GM18520 (cell line): ENCODE results near the gene RHBDL1.

ENCODE experiments used
- ATAC-seq: cut with Tn5 transposase; IDR thresholded peaks from one replicate; pipeline ENCODE4 v1.9.1; 2021; ENCODE audit not compliant: unreplicated experiment

RHBDL1 gene

DNA sequence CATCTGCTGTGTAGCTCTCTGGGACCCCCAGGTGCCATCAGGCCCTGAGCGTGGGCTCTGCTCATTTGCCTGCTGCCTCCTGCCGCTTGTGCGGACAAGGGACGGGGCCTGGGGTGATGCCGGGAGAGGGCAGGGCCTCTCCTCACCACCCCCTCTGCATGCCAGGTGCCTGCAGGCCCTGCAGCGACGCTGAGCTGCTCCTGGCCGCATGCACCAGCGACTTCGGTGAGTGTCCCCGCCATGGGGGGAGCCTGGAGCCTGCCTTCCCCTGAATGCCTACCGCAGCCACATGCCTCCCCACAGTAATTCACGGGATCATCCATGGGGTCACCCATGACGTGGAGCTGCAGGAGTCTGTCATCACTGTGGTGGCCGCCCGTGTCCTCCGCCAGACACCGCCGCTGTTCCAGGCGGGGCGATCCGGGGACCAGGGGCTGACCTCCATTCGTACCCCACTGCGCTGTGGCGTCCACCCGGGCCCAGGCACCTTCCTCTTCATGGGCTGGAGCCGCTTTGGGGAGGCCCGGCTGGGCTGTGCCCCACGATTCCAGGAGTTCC is 41.4 kb downstream of the RHBDL1 start:
- no peak for ATAC-seq

DNA sequence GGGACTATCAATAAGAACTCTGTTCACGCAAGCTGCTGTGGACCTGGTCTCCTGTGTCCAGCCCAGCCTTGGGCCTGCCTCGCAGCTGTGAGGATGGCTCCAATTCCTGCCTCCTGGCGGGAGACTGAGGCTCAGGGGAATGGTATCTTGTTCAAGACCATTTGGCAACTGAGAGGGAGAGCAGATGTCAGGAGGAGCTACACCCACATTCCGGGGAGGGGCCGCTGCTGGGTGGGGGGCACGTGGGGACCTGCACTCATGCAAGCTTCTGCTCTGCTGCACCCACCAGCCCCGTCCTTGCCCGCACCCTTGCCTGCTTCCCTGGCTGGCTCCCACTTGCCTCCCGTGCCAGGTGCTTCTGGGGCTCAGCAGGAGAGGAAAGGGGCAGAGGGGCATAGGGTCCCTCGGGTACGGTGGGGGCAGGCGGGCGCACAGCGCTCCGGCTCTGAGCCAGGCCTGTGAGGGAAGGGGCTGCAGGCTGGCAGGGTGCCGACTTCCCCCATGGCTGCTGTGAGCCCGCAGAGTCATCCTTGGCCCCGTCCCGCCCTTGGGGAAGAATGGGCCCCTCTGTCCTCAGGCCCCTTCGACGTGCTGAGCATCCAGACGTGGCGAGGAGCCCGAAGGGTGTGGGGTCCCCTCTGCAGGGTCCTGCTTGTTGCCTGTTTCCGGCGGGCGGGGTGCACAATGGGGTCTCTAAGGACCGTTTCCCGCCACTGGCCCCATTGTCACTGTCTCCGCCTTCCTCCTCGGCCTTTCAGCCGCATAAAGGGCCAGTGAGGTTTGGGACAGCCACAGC is 42.2 kb downstream of the RHBDL1 start:
- no peak for ATAC-seq

DNA sequence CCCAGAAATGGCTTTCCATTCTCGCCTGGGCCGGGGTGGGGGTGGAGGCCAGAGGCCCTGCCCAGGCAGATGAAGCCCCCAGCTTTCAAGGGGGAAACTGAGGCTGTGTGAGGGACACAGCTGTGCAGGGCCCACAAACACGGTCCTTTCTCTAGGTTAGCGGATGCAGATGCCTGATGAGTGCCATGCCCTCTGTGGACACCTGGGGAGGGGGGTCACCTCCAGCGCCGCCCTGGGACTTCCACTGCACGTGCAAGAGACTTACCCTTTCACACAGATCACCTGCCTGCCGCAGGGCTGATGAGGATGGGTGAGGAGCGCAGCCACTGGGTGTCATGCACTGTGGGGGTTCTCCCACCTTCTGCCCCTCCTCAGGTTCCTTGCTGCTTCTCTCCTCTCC is 42.9 kb downstream of the RHBDL1 start:
- no peak for ATAC-seq

DNA sequence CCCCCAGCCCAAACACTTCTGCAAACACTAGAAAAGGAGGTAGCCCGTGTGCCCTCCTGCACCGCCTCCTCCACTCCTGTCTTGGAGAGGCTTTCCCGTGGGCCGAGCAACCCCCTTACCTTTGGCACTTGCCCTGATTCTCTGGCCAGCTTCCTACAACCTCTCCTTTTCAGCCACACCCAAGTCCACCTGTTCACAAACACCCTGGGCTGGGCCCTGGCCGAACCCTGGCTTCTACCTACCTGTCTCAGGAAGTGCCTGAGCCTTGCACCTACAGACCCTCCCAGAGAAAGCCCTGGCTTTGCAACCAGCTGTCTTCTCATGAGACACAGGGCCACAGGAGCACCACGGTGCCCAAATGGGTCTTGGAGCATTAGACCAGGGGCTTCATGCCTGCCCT is 43.5 kb downstream of the RHBDL1 start:
- ATAC-seq = no peak

DNA sequence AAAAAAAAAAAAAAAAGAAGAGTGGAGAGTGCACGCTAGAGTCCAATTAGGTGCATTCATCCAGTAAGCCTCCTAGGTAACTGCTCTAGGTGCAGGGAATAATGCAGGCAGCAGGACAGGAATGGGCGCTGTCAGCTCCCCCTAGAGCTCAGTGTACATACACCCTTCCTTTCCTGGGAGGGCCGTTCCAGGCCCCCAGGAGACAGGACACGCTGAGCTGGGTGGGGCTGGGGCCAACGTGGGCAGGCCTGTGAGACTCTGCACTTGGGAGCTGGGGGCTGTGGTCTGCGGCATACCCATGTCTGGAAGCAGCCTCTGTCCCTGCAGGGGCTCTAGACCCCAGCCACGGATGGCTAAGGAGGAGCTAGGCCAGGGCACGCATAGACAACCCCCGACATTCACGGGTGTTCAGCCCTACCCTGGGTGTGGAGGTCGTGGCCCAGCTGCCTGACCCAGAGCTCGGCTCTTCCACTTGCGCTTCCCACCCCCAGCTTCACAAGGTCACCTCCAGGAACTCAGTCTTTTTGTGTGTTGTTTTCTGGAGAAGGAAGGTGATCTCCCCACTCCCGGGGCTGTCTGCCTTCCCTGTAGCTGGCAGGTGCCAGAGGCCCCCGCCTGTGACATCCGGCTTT is 44.5 kb downstream of the RHBDL1 start:
- ATAC-seq = no peak

DNA sequence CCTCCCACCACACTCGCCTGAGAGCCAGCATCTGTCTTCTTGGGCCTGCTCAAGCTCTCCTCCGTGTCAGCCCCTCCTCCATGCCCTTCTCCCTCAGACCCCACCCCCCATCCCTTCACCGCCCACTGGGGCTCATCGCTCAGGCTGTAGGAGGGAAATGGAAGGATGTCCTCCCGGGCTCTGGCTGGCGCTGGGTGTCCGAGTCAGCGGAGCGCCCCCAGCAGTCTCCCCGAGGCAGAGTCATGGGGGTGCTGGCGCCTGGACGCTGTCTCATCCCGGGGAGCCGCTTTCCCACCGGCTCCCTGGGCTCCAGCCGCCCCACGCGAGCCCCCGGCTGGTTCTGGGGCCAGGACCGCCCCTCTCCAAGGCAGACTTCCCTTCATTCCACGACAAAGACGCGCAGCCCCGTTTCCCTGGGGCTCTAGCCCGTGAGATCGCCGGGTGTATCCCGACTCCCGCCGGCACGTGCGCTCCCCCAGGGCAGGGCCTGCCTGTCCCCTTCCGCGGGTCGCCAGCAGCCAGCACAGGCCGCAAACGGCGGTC is 45.0 kb downstream of the RHBDL1 start:
- ATAC-seq = no peak

- ATAC-seq = peak; percentile 74
Measured at GRCh38 chr16:720990-721764, 45.7 kb downstream of the RHBDL1 start, which contains the start of gene ANTKMT. Gene ANTKMT (plus strand): TSS chr16:721146. CDS start chr16:721275, 129 bp downstream.

DNA sequence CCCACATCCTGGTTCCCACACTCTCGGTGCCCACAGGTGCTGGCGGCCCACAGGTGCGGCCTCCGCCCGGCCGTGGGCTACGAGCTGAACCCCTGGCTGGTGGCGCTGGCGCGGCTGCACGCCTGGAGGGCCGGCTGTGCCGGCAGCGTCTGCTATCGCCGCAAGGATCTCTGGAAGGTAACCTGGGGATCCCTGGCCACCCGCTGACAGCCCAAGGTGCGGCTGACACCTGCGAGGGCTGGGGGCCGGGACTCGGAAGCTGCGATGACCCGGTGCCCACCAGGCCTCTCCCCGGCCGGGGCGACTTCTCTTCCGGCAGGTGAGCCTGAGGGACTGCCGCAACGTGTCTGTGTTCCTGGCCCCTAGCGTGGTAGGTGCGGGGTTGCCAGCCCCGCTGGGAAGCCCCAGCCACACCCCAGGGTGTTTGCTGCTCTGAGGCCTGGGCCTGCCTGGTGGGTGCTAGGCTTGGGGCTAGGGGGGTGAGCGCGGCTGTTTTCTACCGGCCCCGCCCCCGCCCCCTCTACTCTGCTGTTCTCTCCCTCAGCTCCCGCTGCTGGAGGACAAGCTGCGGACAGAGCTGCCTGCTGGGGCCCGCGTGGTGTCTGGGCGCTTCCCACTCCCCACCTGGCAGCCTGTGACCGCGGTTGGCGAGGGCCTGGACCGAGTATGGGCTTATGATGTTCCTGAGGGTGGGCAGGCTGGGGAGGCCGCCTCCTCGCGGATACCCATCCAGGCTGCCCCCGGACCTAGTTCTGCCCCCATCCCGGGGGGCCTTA is 46.5 kb downstream of the RHBDL1 start:
- ATAC-seq = no peak

DNA sequence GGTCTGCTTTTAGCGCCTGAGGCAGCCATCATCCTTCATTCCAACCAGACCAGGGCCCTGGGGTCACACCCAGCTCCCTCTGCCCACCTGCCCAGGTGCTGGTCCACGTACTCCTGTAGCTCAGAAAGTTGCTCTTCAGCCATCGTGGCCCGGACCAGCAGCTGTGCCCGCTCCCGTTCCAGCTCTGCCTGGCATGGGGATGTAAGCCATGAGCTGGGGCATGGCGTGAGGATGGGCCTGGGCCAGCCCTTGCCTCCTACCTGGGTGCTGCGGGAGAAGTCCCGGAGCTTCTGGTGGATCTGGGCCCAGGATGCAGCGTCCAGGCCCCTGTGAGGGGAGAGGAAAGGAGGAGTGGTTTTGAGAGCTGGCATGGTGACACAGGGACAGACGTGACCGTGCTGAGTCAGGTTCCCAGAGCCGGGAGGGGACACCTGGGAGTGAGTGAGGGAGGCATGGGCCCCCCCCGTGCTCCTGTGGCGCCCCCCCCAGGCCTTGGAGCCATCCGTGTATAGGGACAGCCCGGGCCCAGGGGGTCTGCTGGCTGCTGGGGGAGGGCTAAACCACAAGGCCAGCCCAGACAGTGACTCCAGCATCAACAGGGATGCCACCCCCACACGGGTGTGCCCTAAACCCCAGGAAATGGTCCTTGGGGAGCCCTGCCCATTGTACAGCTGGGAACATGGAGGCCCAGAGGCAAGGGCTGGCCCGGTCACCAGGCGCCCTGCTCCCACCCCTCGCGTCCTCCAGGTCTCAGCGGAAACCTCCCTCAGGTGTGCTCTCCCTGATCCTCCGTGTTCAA is 47.6 kb downstream of the RHBDL1 start:
- ATAC-seq = no peak

DNA sequence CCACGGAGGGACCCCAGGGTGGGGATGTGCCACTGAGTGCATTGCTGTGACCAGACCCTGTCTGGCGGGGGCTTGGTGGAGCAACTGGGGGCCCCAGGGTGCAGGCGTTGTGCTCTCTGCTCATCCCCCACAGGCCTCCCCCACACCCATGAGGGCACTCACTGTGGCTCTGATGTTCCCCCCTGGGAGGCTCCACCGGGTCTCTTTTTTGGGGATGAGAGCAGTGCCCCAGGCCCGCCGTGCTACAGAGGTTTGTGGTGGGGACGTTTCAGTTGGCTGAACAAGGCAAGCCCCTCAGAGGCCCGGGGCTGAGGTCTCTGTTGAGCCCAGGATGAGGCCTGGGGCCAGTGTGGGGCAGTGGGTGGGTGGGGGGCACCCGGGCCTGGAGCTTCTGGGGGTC is 48.2 kb downstream of the RHBDL1 start:
- ATAC-seq = no peak

DNA sequence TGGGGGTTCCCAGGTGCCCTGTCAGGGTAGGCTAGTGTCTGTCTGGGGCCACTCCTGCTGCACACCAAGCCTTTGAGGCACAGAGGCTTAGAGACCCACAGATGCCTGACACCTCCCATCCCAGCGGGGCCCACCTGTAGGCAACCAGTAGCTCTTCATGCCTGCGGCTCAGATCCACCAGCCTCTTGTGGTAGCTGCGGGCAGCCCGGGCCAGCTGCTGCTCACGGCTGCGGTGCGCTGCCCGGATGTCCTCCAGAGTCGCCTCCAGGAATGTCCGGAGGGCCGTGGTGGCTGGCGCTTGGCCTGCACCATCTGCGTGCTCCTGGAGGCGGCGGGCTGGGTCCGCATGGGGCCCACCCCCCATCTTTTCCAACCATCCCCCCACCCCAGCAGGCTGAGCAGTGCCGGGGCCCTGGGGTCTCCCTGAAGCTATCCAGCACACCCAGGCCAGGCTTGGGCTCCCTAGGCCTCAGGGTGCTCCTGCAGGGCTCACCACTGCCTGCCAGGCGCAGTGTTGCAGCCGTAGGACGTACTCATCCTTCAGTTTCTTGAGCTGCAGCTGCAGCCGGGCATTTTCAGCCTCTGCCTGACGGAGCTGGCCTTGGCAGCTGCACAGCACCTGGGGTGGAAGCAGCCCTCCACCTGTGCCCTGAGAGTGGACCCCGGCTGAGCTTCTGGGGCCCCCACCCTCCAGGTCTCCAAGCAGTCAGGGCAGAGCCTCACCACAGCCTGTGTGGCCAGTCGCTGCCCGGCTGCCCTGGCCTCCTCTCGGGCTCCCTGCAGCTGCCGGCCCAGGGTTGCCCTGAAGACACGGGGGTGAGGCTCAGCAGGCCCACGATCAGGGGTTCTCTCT is 48.9 kb downstream of the RHBDL1 start:
- no peak for ATAC-seq

DNA sequence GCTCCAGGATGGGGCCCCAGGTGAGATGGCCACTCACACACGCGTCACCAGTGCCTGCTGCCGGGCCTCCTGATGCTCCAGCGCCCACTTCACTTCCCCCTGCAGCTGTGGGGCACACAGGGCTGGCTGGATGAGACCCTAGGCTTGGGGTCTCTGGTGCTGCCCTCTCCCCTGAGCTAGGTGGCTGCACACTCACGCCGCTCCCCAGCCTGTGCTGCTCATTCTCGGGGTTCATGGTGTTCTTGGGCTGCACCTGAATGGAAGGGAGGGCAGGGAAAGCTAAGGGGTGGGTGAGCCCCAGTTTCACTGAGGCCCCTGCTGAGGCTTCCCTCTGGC is 49.5 kb downstream of the RHBDL1 start:
- no peak for ATAC-seq

DNA sequence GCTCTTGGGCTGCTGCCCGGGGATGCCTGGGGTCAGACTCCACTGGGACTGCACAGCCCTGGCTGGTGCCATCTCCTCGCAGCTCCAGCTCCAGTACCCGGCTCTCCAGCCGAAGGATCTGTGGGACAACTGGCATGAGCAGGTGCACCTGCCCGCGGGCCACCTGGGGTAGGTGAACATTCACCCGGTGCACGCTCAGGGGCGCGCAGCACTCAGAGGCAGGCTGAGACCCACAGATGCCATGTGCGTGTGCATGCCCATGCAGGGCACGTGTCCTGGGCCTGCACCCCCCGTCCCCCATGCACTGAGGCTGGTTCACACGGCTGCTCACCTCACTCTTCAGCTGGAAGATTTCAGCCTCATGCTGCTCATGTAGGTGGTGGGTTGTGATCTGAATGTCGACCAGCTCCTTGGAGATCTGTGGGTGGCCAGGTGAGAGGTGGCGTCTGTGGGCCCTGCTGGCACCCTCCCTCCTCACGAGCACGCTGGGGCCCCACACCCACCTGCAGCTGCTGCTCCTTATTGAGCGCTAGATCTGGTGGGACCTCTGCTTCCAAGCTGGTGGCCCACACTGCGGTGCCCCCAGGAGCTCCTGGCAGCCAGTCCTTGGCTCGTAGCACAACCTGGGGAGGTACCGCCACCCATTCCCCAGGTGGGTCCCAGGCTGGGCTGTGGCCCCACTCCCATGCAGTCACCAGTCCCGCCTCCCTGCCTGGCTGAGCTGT is 50.2 kb downstream of the RHBDL1 start:
- ATAC-seq = no peak

- ATAC-seq = no peak
Measured at GRCh38 chr16:726188-726437, 50.6 kb downstream of the RHBDL1 start.

- no peak for ATAC-seq
Measured at GRCh38 chr16:726438-727290, 51.2 kb downstream of the RHBDL1 start, which contains the start of the genes CCDC78 and HAGHL. Gene CCDC78 (minus strand): TSS chr16:726443. CDS start chr16:726367, 76 bp downstream. Gene HAGHL (plus strand): TSS chr16:727106. CDS start chr16:727510, 404 bp downstream.

DNA sequence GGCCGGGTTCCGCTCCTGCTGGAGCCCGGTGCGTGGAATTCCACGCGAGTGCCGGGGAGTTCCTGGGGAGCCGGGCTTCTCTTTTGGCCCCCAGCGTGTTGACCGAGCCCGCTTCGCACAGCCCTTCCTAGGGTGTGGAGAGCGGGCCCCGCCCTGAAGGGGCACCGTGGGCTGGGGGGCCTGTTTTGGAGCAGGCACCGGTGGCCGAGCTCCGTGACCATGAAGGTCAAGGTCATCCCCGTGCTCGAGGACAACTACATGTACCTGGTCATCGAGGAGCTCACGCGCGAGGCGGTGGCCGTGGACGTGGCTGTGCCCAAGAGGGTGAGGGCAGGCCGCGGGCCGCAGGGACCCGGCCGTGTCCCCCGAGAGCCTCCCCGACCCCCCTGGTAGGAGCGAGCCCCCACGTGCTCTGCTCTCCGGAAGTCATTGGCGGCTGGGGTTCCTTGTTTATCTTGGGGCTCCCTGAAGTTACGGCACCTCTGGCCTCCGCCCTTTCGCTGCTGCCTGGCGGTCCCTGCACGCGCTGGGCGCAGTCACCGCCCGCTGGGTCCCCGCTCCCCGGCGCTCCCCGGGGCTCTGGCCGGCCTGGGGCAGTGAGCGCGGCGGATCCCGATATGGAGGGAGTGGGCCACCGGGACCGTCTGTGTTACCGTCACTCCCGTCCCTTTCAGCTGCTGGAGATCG is 52.0 kb downstream of the RHBDL1 start:
- no peak for ATAC-seq
